CD4-positive, alpha-beta memory T cell (primary cell): ENCODE results near the gene POLR1G. TPM values are rescaled to one million over a fixed set of nuclear protein-coding genes. Genes with fewer than 3 reads are reported as not detected.
A peak's percentile ranks its signal among the peaks of the same experiment; 100 is the strongest.

Source experiments
- CTCF ChIA-PET: fragments of 350-600 bp; sonication (Branson Sonifier 250); formaldehyde crosslinking; loops from one replicate; lab custom pipeline; 2021; ENCODE audit warnings: inconsistent platforms; ENCODE audit not compliant: partially characterized antibody; lab: Charles Lee
- POLR2A ChIA-PET: fragments of 350-600 bp; sonication (Branson Sonifier 250); formaldehyde crosslinking; loops from one replicate; lab custom pipeline; 2021; ENCODE audit not compliant: partially characterized antibody; lab: Charles Lee
- DNase-seq, 5 donors: peaks; one replicate each; pipeline versions ENCODE4 v3.0.0 to v3.0.0-alpha.2; 2020 to 2022; ENCODE audit warnings: mixed read lengths in 1 of 5
- H3K27ac ChIP-seq: one replicate; pipeline ENCODE4 v1.7.0; 2013; ENCODE audit warnings: low read depth, low read length
- H3K27me3 ChIP-seq: 2 replicates; pipeline ENCODE4 v1.7.0; 2013; ENCODE audit warnings: mild to moderate bottlenecking, low read length, moderate library complexity; ENCODE audit not compliant: insufficient read depth
- H3K36me3 ChIP-seq: 2 replicates; pipeline ENCODE4 v1.7.0; 2013; ENCODE audit warnings: mild to moderate bottlenecking, low read length, moderate library complexity; ENCODE audit not compliant: insufficient read depth
- H3K4me1 ChIP-seq: 2 replicates; pipeline ENCODE4 v1.7.0; 2013; ENCODE audit warnings: mild to moderate bottlenecking, low read length, moderate library complexity; ENCODE audit not compliant: insufficient read depth
- H3K4me3 ChIP-seq, 2 donors: one replicate each; pipeline ENCODE4 v1.7.0; 2013; ENCODE audit warnings: low read length in 2 of 2, mild to moderate bottlenecking in 1 of 2
- H3K9me3 ChIP-seq, 2 donors: one replicate each; pipeline ENCODE4 v1.7.0; 2013; ENCODE audit warnings: low read length in 2 of 2, control low read depth in 1 of 2; ENCODE audit not compliant: control insufficient read depth in 1 of 2
- H3K27ac Mint-ChIP-seq, 7 donors: one replicate each; pipeline ENCODE4 v1.8.0; 2020 to 2021; ENCODE audit warnings: mixed read lengths in 7 of 7, mild to moderate bottlenecking in 6 of 7, inconsistent platforms in 3 of 7, moderate library complexity in 3 of 7
- H3K27me3 Mint-ChIP-seq, 2 donors: one replicate each; pipeline ENCODE4 v1.8.0; 2020 to 2021; ENCODE audit warnings: mixed read lengths in 2 of 2
- H3K36me3 Mint-ChIP-seq, 2 donors: one replicate each; pipeline ENCODE4 v1.8.0; 2020 to 2021; ENCODE audit warnings: mixed read lengths in 2 of 2, inconsistent platforms in 1 of 2, mild to moderate bottlenecking in 1 of 2
- H3K4me1 Mint-ChIP-seq, 4 donors: one replicate each; pipeline ENCODE4 v1.8.0; 2020 to 2021; ENCODE audit warnings: mixed read lengths in 4 of 4, mild to moderate bottlenecking in 1 of 4
- H3K4me3 Mint-ChIP-seq, 8 donors: one replicate each; pipeline ENCODE4 v1.8.0; 2020 to 2021; ENCODE audit warnings: mixed read lengths in 8 of 8, mild to moderate bottlenecking in 7 of 8, moderate library complexity in 6 of 8, inconsistent platforms in 3 of 8
- H3K9me3 Mint-ChIP-seq, 8 donors: one replicate each; pipeline ENCODE4 v1.8.0; 2020 to 2021; ENCODE audit warnings: mixed read lengths in 8 of 8, mild to moderate bottlenecking in 5 of 8, inconsistent platforms in 3 of 8, moderate library complexity in 1 of 8
- intact Hi-C: fragments of 100-400 bp; cut with micrococcal nuclease; formaldehyde crosslinking; loops from one replicate; pipeline ENCODE4 v1.15.1; 2023
- polyA plus RNA-seq, 2 donors: library from polyadenylated mRNA; unstranded; fragments of 300-500 nt; fragmentation: Illumina TruSeq; gene quantifications; one replicate each; pipeline ENCODE4 v1.2.3, GENCODE V29; 2021
- total RNA-seq, 2 experiments: library from RNA; stranded (reverse); gene quantifications; one replicate each; pipeline ENCODE4 v1.2.3, GENCODE V29; 2021

POLR1G gene
- total and polyA plus RNA-seq, 4 experiments from 2014 or later = 1.2 to 8.4 (median 2.5) TPM

- no peaks in the 10 kb centered on the region for H3K36me3 Mint-ChIP-seq
- no peak overlapping the region for H3K27ac Mint-ChIP-seq
- Histone ChIP-seq H3K36me3 (no peaks in the 10 kb centered on the region), H3K27me3 (peaks cover 16% of the 10 kb centered on the region), H3K9me3 (no peaks in the 10 kb centered on the region), H3K4me1 (peaks cover 26% of the 10 kb centered on the region), H3K27ac (no peak overlapping the region), H3K4me3 (no peak overlapping the region)
- ChIA-PET POLR2A (no interaction called here), CTCF (interaction anchor here (0.6 to 1.1 kb wide), 4 partner anchors 14 to 96 kb away, joined by 3 to 6 read pairs (median 4); no protein-coding TSS in a partner anchor)
- H3K4me1 Mint-ChIP-seq = peaks cover 7 to 26% (median 16%) of the 10 kb centered on the region in 4 donors
- intact Hi-C loops = no loop called here
- DNase-seq = no peak
- H3K4me3 Mint-ChIP-seq = peak overlapping the region in 1 of 8 donors; percentile 15
- H3K27me3 Mint-ChIP-seq = peaks cover 24 to 36% of the 10 kb centered on the region in 2 donors
- H3K9me3 Mint-ChIP-seq = no peaks in the 10 kb centered on the region
Observed at GRCh38 chr19:45400192-45400591, 6.3 kb upstream of the POLR1G start.

DNA sequence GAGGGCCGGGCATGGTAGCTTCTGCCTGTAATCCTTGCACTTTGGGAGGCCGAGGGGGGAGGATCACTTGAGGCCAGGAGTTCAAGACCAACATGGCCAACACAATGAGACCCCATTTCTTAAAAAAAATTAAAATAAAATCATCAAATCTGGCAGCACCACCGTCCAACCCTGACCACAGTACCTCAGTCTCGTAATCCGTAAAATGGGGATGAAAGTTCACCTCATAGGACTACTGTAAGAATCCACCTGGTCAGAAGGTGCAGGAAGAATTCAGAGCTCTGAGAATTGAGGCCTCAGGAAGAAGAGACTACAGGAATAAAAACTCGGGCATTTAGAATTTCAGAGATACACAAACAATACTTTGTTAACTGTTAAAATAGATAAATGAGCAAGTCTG is 4.6 kb upstream of the POLR1G start:
- no peak overlapping the region for H3K27ac ChIP-seq
- H3K4me3 Mint-ChIP-seq = no peak overlapping the region
- no peak overlapping the region for H3K4me3 ChIP-seq
- no peak for DNase-seq
- H3K36me3 ChIP-seq = no peaks in the 10 kb centered on the region
- intact Hi-C loops = no loop called here
- H3K27me3 Mint-ChIP-seq = peaks cover 25 to 39% of the 10 kb centered on the region in 2 donors
- peaks cover 38% of the 10 kb centered on the region for H3K4me1 ChIP-seq
- peaks cover 0 to 7% of the 10 kb centered on the region in 2 donors for H3K36me3 Mint-ChIP-seq
- peaks cover 15 to 42% (median 28%) of the 10 kb centered on the region in 4 donors for H3K4me1 Mint-ChIP-seq
- H3K9me3 Mint-ChIP-seq = no peaks in the 10 kb centered on the region
- POLR2A ChIA-PET = interaction anchor here (0.8 to 1.1 kb wide), 2 partner anchors 77 to 240 kb away, joined by 3 read pairs; no protein-coding TSS in a partner anchor
- H3K27me3 ChIP-seq = peaks cover 16% of the 10 kb centered on the region
- H3K9me3 ChIP-seq = no peaks in the 10 kb centered on the region
- CTCF ChIA-PET = interaction anchor here (0.6 to 3.4 kb wide), 3 partner anchors 9 to 77 kb away, joined by 3 to 11 read pairs (median 8); no protein-coding TSS in a partner anchor
- no peak overlapping the region for H3K27ac Mint-ChIP-seq

DNA sequence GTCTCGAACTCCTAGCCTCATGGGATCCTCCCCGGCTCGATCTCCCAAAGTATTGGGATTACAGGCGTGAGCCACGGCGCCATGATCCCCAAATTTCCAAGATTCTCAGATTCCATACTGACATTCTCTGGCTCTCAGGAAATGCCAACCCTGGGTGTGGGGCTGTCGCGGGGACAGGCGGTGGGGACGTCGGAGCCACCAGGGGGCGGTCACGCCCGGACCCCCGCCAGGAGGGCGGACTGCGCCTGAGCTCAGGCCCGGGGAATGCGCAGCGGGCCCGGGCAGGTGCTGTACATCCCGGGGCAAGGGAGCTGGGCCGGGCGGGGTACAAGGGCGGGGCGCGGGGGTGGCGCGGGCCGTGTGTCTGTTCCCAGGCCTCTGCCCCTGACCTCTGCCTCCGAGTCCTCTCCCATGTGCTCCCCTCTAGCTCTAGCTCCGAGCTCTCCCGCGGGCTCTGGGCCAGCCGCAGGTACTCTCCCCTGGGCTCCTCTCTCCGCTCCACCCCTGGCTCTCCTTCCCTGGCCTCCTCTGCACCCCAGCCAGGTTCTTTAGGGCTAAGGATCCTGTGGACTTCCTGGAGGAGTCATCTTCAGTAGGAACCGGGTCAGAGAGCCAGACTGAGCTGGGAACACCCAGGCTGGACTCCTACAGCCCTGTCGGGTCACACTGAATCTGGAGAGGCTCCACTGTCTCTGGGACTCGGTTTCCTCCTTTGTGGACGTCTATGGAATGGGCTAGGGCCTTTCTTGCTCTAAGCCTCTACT is 4.0 kb upstream of the POLR1G start:
- ChIA-PET CTCF (interaction anchor here (1.7 to 3.4 kb wide), 2 partner anchors 37 to 76 kb away, joined by 8 to 11 read pairs; no protein-coding TSS in a partner anchor), POLR2A (interaction anchor here (0.8 to 1.1 kb wide), 2 partner anchors 76 to 239 kb away, joined by 3 read pairs; no protein-coding TSS in a partner anchor)
- H3K27me3 ChIP-seq = peaks cover 16% of the 10 kb centered on the region

GRCh38 chr19:45403272-45403671 is 3.2 kb upstream of the POLR1G start:
- no peak overlapping the region for H3K27ac ChIP-seq
- ChIA-PET POLR2A (interaction anchor here (2.1 kb wide), 1 partner anchor 66 kb away, joined by 6 read pairs; no protein-coding TSS in a partner anchor), CTCF (interaction anchor here (1.0 to 3.4 kb wide), 4 partner anchors 9 to 75 kb away, joined by 3 to 11 read pairs (median 6); no protein-coding TSS in a partner anchor)
- H3K36me3 ChIP-seq = no peaks in the 10 kb centered on the region
- H3K4me1 ChIP-seq = peaks cover 43% of the 10 kb centered on the region
- Mint-ChIP-seq H3K4me3 (no peak overlapping the region), H3K27me3 (peaks cover 20 to 32% of the 10 kb centered on the region in 2 donors), H3K36me3 (peaks cover 0 to 7% of the 10 kb centered on the region in 2 donors), H3K27ac (peak overlapping the region in 1 of 7 donors; percentile 69), H3K9me3 (no peaks in the 10 kb centered on the region), H3K4me1 (peaks cover 17 to 41% (median 30%) of the 10 kb centered on the region in 4 donors)
- peaks cover 16% of the 10 kb centered on the region for H3K27me3 ChIP-seq
- no peak overlapping the region for H3K4me3 ChIP-seq
- intact Hi-C loops = no loop called here
- no peaks in the 10 kb centered on the region for H3K9me3 ChIP-seq
- no peak for DNase-seq

More for the DNA sequence above, 4.0 kb upstream of the POLR1G start:
- H3K36me3 Mint-ChIP-seq = peaks cover 0 to 7% of the 10 kb centered on the region in 2 donors
- DNase-seq = no peak
- Histone ChIP-seq H3K27ac (no peak overlapping the region), H3K36me3 (no peaks in the 10 kb centered on the region), H3K9me3 (no peaks in the 10 kb centered on the region), H3K4me1 (peaks cover 45% of the 10 kb centered on the region), H3K4me3 (no peak overlapping the region)
- no peaks in the 10 kb centered on the region for H3K9me3 Mint-ChIP-seq
- intact Hi-C loops = no loop called here
- peaks cover 23 to 35% of the 10 kb centered on the region in 2 donors for H3K27me3 Mint-ChIP-seq
- H3K27ac Mint-ChIP-seq = no peak overlapping the region
- H3K4me3 Mint-ChIP-seq = peak overlapping the region in 1 of 8 donors; percentile 20
- H3K4me1 Mint-ChIP-seq = peaks cover 17 to 42% (median 31%) of the 10 kb centered on the region in 4 donors

GRCh38 chr19:45403781-45404556 is 2.5 kb upstream of the POLR1G start:
- H3K4me3 ChIP-seq = peak overlapping the region; percentile 91 to 94
- intact Hi-C loops = no loop called here
- H3K9me3 ChIP-seq = no peaks in the 10 kb centered on the region
- H3K4me1 ChIP-seq = peaks cover 36% of the 10 kb centered on the region
- ChIA-PET CTCF (interaction anchor here (1.0 to 3.4 kb wide), 3 partner anchors 9 to 35 kb away, joined by 3 to 11 read pairs (median 4); no protein-coding TSS in a partner anchor), POLR2A (interaction anchor here (1.3 to 2.1 kb wide), 2 partner anchors 9 to 65 kb away, joined by 3 to 6 read pairs; no protein-coding TSS in a partner anchor)
- peak; percentile 42 to 77 (median 48) for DNase-seq
- peaks cover 0 to under 1% (median 0%) of the 10 kb centered on the region in 8 donors for H3K9me3 Mint-ChIP-seq
- peak overlapping the region in 2 of 7 donors; percentile 29 to 69 for H3K27ac Mint-ChIP-seq
- H3K4me3 Mint-ChIP-seq = peak overlapping the region; percentile 74 to 98 (median 92)
- peaks cover 16 to 27% of the 10 kb centered on the region in 2 donors for H3K27me3 Mint-ChIP-seq
- peaks cover 16% of the 10 kb centered on the region for H3K27me3 ChIP-seq
- H3K36me3 ChIP-seq = no peaks in the 10 kb centered on the region
- peaks cover 0 to 7% of the 10 kb centered on the region in 2 donors for H3K36me3 Mint-ChIP-seq
- no peak overlapping the region for H3K27ac ChIP-seq
- H3K4me1 Mint-ChIP-seq = peaks cover 13 to 35% (median 26%) of the 10 kb centered on the region in 4 donors

- H3K4me3 ChIP-seq = peak within 1 kb of the TSS; percentile 91 to 94
- CTCF ChIA-PET = interaction anchor here (2.1 to 3.4 kb wide), 2 partner anchors 10 to 35 kb away, joined by 4 to 11 read pairs; no protein-coding TSS in a partner anchor
- intact Hi-C loops = loop anchor here (1.0 to 5.0 kb wide), 5 partner anchors 19 to 1943 kb away; partner anchors contain the start of genes DHX34, ERCC1, ERCC2 and TOMM40
- POLR2A ChIA-PET = interaction anchor here (0.6 to 2.1 kb wide), 4 partner anchors 10 to 65 kb away, joined by 3 to 6 read pairs (median 4); no protein-coding TSS in a partner anchor
- no peak for DNase-seq
- Mint-ChIP-seq H3K27me3 (peaks cover 16 to 27% of the 10 kb centered on the region in 2 donors), H3K4me3 (peak within 1 kb of the TSS; percentile 90 to 99 (median 97)), H3K4me1 (peaks cover 13 to 35% (median 26%) of the 10 kb centered on the region in 4 donors), H3K27ac (peak within 1 kb of the TSS; percentile 69 to 99 (median 96)), H3K9me3 (peaks cover 0 to 4% (median 0%) of the 10 kb centered on the region in 8 donors), H3K36me3 (peaks cover 0 to 9% of the 10 kb centered on the region in 2 donors)
- peaks cover 35% of the 10 kb centered on the region for H3K4me1 ChIP-seq
- no peaks in the 10 kb centered on the region for H3K36me3 ChIP-seq
- H3K9me3 ChIP-seq = no peaks in the 10 kb centered on the region
- peaks cover 16% of the 10 kb centered on the region for H3K27me3 ChIP-seq
- peak within 1 kb of the TSS; percentile 65 for H3K27ac ChIP-seq
Observed at GRCh38 chr19:45404557-45405434, 1.6 kb upstream of the POLR1G start, which contains the start of gene PPP1R13L. Gene PPP1R13L, minus strand, starts transcription at chr19:45405069. Its CDS starts 6,751 bp downstream, at chr19:45398318.
